ENCODE measurements around the gene EXOG.

The EXOG gene

DNA sequence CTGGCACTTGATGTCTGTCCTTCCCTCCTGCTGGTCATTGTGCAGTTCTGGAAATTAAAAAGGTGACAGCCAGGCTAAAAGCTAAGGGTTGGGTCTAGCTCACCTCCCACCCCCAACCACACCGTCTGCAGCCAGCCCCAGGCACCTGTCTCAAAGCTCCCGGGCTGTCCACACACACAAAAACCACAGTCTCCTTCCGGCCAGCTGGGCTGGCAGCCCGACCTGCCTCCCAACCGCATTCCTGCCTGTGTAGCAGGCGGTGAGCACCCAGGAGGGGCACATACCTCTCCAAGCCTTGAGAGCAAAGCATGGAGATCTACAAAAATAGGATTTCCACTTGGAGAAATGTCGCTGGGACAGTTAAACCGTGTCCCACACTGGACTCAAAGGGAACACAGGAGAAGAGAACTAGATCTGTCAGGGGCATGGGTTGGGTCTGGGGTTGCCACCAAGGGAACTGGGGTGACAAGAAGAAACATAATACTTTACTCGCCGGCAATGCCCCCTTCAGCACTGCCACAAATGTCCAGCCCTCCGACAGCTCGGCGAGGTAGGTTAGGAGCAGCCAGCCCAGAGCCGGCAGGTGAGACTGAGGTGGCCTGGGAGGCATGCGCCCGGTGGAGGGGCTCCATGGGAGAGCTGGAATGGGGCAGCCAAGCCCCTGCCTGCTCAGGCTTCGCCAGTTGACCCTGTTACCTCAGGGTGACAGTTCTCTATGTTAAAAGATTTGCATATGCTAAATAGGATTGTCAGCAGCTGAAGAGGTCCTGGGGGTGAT is 52.2 kb downstream of the EXOG start:
- DNase-seq: no peak

DNA sequence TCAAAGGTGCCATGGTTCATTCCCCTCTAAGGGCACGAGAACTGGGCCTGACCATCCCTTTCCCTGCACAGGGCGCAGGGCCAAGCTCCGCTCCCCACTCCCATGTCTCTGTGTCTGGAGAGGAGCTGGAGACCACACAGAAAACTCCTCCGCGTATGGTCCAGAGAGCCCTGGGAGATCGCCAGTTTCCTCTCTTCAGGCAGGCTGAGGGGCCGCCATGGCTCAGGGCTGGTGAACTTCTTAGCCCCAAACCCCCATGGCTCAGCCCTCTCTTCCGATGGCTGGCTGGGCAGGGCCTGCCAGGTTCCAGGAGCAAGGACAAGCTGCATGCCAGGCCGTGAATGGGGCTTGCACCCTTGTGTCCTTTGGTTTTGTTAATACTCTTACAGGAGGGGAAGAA is 52.9 kb downstream of the EXOG start:
- no peak for DNase-seq

DNA sequence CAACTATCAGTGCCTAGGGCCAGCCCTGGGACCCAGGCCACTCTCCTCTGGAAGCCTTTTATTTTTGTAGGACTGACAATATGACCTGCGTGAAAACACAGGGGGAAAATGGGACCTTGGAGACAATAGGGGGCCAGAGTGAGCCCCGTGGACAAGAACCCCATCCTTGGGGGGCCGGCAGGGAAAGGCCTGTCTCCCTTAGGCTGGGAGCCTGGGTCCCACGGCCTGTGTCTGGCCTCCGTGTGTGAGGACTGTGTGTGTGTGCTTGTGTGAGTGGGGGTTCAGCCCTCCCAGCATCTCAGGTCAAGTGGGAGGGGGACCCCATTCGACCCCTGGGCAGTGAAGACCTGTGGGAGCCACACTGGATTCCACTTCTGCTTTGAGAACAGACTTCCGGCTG is 53.3 kb downstream of the EXOG start:
- no peak for DNase-seq

DNA sequence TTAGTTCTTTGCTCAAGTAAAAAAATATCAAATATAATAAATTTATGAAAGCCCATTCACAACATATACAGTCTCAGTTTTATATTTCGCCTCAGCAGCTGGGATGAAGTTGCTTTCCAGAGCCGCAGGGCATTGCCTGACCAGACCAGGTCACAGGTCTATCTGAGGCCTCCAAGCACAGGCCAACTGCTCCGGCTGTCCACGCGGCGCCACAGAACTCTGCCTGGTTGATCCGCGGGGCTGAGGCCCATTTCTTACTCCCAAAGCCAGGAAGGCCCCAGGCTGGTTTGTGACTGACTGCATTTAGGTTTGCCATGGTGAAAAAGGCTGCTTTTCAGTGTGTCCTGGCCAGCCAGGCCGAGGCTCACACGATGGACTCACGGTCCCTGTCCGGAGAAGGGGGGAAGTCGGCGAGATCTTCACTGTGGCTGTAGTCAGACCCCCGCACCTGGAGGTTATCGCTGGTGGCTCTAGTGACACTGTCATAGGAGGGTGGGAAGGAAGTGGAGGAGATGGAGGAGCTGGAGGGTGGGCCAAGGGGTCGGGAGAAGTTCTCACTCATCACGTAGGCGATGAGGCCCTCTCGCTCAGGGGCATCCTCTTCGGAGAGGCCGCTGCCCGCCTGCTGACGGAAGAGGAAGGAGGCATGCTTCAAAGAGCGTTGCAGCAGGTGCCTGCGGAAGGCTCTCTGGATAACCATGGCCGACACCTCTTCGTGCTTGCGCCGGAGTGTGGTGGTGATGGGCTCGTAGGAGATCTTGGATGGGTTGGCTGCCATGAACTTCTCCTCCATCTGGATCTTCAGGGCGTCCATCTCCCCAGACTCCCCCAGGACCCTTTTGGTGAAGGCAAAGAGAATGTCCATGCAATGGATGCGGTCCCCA is 54.1 kb downstream of the EXOG start:
- no peak for DNase-seq

DNA sequence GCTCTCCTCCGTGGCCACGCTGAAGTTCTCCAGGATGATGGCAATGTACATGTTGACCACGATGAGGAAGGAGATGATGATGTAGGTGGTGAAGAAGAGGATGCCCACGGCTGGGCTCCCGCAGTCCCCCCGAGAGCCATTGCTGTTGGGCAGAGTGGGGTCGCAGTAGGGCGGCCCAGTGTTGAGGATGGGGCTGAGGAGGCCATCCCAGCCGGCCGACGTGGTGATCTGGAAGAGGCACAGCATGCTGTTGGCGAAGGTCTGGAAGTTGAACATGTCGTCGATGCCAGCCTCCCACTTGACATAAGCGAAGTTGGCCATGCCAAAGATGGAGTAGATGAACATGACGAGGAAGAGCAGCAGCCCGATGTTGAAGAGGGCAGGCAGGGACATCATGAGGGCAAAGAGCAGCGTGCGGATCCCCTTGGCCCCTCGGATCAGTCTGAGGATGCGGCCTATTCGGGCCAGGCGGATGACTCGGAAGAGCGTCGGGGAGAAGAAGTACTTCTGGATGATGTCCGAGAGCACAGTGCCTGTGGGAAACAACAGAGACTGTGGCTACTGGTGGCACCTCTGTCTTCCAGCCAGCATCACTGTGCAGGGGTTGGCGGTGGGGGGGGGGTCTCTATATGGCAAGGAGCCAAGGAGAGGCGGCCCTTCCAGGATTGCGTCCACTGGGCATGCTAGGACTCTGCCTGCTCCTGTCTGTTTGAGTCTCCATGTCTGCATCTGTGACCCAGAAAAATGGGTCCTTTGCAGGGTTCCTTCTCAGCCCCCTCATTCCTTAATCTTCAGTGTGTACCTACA is 55.1 kb downstream of the EXOG start:
- DNase-seq: no peak

DNA sequence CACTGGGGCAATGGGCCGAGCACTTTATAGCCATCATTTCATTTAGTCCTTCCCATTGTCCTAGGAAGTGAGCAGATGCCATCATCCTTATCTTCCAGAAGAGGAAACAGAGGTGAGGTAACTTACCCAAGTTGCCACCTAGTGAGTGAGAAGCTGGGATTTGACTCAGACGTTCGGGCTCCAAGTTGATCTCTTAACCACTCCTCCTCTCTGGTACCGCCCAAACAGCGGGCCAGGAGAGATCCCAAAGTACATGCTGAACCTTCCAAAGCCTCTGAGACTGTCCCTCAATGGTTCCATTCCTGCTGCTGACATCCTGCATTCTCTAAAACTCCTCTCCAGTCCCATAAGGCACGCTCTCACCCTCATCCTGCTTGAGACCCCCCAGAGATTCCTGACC is 56.2 kb downstream of the EXOG start:
- DNase-seq: no peak

DNA sequence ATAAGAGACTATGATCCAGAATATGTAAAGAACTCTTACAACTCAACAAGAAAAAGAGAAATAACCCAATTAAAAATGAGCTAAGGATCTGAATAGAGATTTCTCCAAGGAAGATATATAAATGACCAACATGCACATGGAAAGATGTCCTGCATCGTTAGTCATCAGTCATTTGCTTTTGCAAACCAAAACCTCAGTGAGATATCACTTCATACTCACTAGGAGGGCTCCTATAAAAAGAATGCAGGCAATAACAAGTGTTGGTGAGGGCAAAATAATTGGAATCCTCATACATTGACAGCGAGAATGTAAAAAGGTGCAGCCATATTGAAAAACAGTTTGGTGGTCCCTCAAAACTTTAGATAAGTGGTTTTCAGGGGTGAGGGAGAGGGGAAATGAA is 56.9 kb downstream of the EXOG start:
- DNase-seq: no peak

DNA sequence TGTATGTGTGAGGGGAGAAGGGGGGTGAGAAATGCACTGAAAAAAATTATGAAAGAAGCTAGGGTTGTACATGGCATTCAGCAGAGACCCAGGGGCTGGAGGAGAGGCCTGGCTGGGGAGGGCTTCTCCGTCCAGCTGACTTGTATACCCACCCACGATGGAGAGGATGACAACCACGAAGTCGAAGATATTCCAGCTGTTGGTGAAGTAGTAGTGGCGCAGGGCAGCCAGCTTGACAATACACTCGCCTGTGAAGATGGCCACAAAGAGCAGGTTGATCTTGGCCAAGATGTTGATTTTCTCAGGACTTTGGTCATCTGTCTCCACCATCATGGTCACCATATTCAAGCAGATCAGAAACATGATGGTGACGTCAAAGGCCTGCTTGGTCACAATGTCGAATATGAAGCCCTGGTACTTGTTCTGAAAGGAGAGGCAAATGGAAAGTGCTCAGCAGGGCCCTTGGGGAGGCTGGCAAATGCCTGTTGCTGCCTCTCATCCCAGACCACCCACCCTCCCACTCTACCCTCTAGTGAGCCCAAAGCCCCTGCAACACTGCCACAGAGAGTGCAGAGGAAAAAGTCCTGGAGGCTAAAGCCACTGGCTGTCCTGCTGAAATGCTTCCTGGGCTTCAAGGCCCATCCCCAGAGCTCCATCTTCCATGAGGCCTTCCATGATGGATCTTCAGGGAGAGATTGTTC is 58.1 kb downstream of the EXOG start:
- DNase-seq: no peak

DNA sequence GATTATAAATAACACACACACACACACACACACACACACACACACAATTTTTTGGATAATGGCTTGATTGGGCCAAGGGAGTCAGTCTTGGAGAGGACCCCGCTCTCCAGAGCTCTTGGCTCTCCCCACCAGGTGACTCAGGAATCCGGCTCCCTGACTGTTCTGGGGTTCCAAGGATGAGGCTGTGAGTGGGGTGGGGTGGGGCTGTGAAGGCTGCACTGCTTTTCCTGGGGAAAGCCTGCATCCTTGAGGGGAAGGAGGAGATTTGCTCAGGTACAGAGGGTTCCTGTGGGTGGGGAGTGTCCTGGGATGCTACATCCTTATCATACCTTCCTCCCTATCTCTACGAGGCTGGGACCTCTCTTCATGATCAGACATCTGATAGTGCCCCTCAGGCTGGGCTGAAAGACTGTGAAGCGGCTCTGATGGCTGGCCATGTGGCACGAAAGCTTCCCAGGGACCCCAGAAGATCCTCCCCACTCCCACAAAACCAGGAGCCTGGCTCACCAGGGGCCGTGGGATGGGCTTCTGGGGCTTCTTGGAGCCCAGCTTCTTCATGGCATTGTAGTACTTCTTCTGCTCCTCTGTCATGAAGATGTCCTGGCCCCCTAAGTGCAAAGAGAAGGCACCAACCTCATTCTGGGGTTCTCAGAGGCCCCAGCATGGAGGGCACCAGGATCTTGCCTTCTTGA is 59.2 kb downstream of the EXOG start:
- no peak for DNase-seq

DNA sequence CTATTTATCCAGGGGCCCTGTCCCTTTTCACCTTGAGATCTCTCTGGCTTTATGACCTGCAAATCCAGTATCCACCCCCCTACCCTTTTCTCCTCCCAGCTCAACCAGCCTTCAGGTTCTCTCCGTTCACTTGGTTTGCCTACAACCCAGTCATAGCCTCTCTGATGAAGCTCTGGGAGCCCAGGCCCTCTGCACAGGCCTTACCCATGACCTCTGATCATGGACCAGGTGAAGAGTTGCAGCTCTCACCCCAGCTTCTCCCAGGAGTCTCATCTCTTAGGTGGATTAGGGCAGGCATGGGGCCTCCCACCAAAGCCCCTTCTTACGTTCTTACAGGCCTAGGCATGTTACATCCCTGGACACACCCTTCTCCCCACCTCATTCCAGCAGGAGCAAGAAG is 59.8 kb downstream of the EXOG start:
- no peak for DNase-seq

DNA sequence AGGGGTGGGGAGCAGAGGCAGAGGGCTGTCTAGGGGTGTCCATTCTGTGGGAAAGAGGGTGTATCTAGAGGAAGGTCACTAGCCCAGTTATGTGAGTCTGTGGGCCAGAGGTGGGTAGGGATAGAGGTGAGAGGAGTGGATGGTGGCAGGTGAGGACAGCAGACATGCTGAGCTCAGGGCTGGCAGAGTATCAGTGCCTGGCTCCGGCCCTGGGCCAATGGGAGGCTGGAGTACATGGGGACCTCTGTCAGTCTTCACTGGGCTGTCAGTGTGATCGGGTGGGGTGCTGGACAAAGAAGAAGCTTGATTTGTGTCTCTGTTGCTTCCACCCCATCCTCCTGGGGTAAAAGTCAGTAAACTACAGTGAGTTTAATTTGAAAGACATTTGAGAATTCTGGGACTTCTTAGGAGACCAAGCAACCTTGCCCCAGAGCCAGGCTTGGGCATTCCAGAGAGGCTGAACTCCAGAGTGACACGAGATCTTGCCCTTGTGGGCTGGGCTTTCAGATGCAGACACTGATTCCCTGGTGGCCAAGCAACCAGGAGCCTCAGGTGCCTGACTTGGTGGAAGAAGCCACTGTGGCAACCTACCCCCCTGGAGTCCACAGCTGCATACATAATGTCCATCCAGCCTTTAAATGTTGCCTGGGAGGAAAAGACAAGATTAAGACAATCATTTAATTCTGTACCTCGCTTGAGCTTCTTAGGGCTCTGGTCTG is 60.7 kb downstream of the EXOG start:
- DNase-seq: no peak

DNA sequence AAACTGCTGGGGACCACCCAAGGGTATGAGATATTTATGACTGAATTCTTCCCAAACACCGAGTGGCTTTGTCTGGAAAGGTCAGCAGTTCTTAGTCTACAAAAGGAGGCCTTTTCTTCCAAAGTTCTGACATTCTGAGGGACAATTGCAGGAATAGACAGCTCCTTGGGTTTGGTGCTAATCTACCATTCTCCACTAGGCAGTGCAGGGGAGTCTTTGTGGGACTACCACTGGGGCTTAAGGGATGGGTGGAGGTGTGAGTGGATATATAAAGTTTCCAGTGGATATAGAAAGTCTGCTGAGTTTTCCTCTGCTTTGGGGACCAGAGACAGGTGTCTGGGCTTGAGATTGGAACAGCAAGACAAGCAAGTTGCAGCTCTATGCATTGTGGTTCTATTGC is 62.7 kb downstream of the EXOG start:
- no peak for DNase-seq

DNA sequence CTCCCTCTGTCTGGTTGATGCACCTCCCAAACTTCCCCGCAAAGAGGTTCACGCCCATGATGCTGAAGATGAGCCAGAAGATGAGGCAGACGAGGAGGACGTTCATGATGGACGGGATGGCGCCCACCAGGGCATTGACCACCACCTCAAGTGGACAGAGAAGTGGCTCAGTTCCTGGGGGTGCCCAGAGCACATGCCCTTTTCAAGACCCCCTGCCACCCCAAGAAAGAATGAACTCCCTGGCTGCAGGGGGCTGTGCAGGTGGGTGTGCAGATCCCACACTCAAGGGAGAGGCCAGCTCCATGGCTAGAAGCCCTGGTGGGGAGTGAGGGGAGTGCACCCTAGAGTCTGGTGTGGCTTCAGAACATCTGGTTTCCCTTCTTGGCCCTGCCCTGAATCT is 64.1 kb downstream of the EXOG start:
- DNase-seq: no peak

DNA sequence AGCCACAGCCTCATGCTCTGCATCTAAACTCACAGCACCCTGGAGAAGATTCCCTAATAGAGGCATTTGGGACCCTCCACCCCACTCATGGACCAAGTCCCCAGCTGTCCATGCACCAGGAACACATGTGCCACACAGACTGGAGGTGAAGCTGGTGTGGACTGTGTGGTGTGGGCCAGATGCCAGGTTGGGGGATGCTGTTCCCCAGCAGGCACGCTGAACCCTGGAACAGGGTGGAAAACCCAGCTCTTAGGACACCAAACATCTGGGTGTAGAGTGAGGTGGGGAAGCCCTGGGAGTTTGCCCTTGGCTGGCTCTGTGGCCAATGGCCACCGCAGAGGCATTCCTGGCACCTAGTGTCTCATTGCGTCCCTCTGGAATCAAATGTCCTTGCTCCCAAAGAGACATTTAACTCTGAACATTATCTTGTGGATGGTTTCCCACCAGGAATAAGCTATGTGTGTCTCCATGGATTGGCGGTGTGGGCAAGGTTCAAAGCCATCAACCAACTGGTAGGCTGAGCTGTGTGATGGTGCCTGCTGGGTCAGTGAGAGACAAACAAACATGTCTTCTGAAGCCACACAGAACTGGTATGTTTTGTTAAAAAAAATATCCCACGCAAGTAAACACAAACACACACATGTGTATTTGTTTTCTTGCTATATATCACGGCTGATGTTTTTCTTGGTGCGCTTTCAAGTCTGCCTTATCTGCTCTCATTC is 65.0 kb downstream of the EXOG start:
- no peak for DNase-seq

DNA sequence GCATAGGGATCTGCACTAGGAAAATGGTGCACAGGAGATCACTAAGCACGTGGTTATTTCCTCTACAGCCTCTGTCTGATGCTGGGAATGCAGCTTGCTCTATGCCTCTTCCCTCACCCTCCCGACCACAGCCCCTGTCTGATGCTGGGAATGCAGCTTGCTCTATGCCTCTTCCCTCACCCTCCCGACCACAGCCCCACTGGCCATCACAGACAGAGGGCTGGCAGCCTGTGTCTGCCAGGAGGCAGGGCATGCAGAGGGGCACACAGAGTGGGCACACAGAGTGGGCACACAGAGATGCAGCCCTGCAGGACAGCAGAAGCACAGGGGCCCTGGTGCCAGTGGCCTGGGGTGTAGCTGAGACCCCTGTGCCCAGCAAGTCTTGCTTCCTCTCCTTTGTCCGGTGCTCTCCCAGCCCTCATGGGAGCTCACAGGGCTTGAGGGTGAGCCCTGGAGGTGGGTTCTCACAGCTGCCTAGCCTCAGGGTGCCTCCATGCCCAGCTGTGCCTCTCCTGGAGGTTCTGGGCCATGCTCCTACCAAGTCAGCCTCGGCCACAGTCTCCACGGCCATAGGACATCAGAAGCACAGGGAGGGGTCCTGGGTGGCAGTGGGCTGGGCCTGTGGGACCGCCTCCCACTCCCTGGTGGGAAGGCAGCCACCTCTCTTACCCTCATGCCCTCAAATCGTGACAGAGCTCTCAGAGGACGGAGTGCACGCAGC is 65.8 kb downstream of the EXOG start:
- DNase-seq: no peak

DNA sequence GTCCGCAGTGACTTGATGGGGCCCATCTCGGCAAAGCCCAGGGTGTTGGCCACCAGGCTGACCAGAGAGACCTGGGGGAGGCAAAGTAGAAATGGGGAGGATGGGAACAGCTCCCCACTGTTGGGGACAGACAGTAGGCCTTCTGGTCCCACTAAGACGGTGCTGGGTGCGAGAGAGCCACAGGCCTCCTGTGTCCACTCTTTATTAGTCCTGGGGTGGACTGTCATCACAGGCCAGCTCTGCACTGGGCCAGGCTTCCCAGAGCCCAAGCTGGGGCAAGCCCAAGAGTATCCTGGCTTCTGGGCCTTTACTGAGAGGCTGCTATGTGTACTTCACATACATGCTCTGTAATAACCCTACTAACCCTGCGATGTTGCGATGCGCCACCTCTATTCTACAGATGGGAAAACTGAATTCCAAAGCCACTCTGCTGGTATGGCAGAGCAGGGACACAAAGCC is 66.4 kb downstream of the EXOG start:
- DNase-seq: no peak

DNA sequence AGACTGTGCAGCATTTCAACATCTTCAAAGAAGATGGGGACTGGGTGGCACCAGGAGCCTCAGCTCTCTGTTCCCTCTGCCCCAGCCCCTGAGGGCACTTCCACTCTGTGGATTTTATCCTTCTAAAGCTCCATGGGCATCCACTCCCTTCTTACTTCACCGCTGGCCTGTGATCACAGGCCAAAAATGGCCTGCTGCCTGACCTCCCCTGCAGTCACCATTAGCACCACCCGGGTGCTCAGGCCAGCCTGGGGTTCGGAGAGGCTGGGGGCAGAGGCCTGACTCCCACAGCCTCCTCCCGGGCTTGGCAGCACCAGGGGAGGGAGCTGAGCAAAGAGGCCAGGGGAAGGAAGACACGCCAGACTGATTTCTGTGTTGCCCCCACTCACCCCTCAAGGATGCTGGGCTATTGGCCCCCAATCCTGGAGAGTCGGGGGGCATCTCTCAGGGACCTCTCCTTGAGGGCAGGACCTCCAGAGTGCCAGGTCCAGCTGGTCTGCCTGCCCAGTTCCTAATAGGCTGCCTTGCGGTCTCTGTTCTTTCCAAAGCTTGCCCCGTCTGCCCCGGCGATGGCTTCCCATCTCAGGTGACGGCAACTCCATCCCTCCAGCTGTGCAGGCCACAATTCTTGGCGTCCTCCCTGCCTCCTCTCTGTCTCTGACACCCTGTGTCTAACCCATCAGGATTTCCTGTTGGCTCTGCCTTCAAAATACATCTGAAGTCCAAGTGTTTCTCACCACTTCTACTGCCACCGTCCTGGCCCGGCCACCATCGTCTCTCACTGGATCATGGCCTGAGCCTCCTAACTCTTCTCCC is 67.1 kb downstream of the EXOG start:
- DNase-seq: no peak

DNA sequence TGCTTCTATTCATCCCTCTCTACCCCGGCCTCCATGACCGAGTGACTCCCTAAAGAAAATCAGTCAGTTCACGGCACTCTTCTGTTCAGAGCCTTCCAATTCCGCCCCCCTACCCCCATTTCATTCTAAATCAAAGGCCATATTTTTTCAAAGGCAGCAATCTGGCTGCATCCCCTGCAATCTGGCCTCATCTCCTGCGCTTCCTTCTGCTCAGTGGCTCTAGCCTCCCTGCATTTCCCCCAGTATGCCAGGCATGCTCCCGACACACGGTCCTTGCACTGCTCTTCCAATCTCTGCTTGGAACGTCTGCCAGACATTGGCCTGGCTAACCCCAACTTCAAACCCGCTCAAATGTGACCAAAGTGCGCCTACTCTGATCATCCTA is 67.7 kb downstream of the EXOG start:
- no peak for DNase-seq
